ENCODE measurements around the gene HAGHL. TPM values are rescaled to one million over a fixed set of nuclear protein-coding genes. Genes with fewer than 3 reads are reported as not detected.

The HAGHL gene
- total and polyA plus RNA-seq, 7 experiments from 2014 or later: 0.72 to 14.6 (median 9.4) TPM

- DNase-seq (no peak), ATAC-seq (no peak)
These were observed 33.8 kb downstream of the HAGHL start, which contains the start of gene MSLN for GRCh38 chr16:760545-761343. MSLN (plus strand) TSS chr16:760734; CDS start chr16:762681, 1,947 bp downstream.

GRCh38 chr16:761625-762513, 35.0 kb downstream of the HAGHL start:
- no peaks in the 10 kb centered on the region for H3K36me3 ChIP-seq (ENCODE audit: control insufficient read depth in 2 of 3, insufficient read depth in 3 of 3, low read length in 3 of 3)
- DNase-seq (peak in 1 of 9 donors; percentile 8), ATAC-seq (no peak)
- H3K27me3 ChIP-seq (ENCODE audit: control insufficient read depth in 2 of 2, insufficient read depth in 2 of 2, low read length in 2 of 2): no peaks in the 10 kb centered on the region
- CTCF ChIA-PET: no interaction called here
- Mint-ChIP-seq H3K27me3 (peaks cover 0 to 6% (median 0%) of the 10 kb centered on the region in 5 donors), H3K4me1 (peaks cover 0 to 4% (median 0%) of the 10 kb centered on the region in 7 donors), H3K27ac (no peak overlapping the region), H3K36me3 (peaks cover 0 to 3% (median 0%) of the 10 kb centered on the region in 5 donors), H3K9me3 (peaks cover 0 to 4% (median 0%) of the 10 kb centered on the region in 11 donors), H3K4me3 (no peak overlapping the region)
- H3K27ac ChIP-seq (ENCODE audit: low read depth, low read length): no peak overlapping the region
- no peaks in the 10 kb centered on the region for H3K9me3 ChIP-seq (ENCODE audit: control insufficient read depth in 2 of 3, low read length in 3 of 3)
- intact Hi-C loops (cut with micrococcal nuclease): no loop called here
- POLR2A ChIA-PET: no interaction called here
- H3K4me3 ChIP-seq (ENCODE audit: low read length): no peak overlapping the region
- no peaks in the 10 kb centered on the region for H3K4me1 ChIP-seq (ENCODE audit: control insufficient read depth in 2 of 2, insufficient read depth in 2 of 2, low read length in 2 of 2)

More at GRCh38 chr16:760545-761343, 33.8 kb downstream of the HAGHL start, which contains the start of gene MSLN:
- ChIA-PET CTCF (no interaction called here), POLR2A (interaction anchor here (0.6 kb wide), 1 partner anchor 107 kb away, joined by 4 read pairs; no protein-coding TSS in a partner anchor)
- peaks cover 0 to 5% (median 0%) of the 10 kb centered on the region in 11 donors for H3K9me3 Mint-ChIP-seq
- no peak within 1 kb of the TSS for H3K27ac ChIP-seq (ENCODE audit: low read depth, low read length)
- H3K4me3 Mint-ChIP-seq: no peak within 1 kb of the TSS
- H3K36me3 ChIP-seq (ENCODE audit: control insufficient read depth in 2 of 3, insufficient read depth in 3 of 3, low read length in 3 of 3): no peaks in the 10 kb centered on the region
- peaks cover 0 to 3% (median 0%) of the 10 kb centered on the region in 5 donors for H3K36me3 Mint-ChIP-seq
- peaks cover 0 to 4% (median 0%) of the 10 kb centered on the region in 7 donors for H3K4me1 Mint-ChIP-seq
- H3K27ac Mint-ChIP-seq: no peak within 1 kb of the TSS
- H3K9me3 ChIP-seq (ENCODE audit: control insufficient read depth in 2 of 3, low read length in 3 of 3): no peaks in the 10 kb centered on the region
- H3K27me3 ChIP-seq (ENCODE audit: control insufficient read depth in 2 of 2, insufficient read depth in 2 of 2, low read length in 2 of 2): no peaks in the 10 kb centered on the region
- intact Hi-C loops (cut with micrococcal nuclease): no loop called here
- H3K4me3 ChIP-seq (ENCODE audit: low read length): no peak within 1 kb of the TSS
- H3K27me3 Mint-ChIP-seq: peaks cover 0 to 8% (median 5%) of the 10 kb centered on the region in 5 donors
- no peaks in the 10 kb centered on the region for H3K4me1 ChIP-seq (ENCODE audit: control insufficient read depth in 2 of 2, insufficient read depth in 2 of 2, low read length in 2 of 2)

DNA sequence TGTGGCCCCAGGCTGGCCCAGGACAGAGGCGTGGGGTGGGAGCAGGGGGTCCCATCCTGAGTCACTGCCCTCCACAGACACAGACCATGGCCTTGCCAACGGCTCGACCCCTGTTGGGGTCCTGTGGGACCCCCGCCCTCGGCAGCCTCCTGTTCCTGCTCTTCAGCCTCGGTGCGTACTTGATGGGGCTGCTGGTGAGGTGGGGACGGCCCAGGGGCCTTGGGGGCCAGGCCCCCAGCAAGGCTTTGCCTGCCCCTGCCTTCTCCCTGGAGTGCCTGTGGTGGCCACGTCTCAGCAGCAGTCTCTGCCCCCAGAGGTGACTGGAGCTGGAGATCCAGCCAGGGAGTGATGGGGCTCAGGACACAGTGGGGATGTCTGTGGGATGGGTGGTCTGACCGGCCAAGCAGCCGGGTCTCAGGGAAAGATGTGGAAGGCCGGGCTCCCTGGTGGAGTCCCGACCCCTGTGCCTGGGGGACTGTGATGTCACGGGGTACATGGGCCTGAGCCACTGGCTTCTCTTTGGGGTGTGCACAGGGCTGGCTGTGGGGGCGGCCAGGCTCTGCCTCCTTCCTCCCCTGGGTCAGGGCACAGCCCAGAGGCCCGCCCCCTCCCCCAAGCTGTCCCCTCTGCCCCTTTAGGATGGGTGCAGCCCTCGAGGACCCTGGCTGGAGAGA, 35.8 kb downstream of the HAGHL start:
- CTCF ChIA-PET: no interaction called here
- H3K27me3 Mint-ChIP-seq: peaks cover 0 to 3% (median 0%) of the 10 kb centered on the region in 5 donors
- peaks cover 0 to under 1% (median 0%) of the 10 kb centered on the region in 5 donors for H3K36me3 Mint-ChIP-seq
- DNase-seq (no peak), ATAC-seq (no peak)
- no peak overlapping the region for H3K4me3 ChIP-seq (ENCODE audit: low read length)
- H3K9me3 Mint-ChIP-seq: peaks cover 0 to under 1% (median 0%) of the 10 kb centered on the region in 11 donors
- H3K27ac Mint-ChIP-seq: no peak overlapping the region
- no peaks in the 10 kb centered on the region for H3K36me3 ChIP-seq (ENCODE audit: control insufficient read depth in 2 of 3, insufficient read depth in 3 of 3, low read length in 3 of 3)
- H3K4me3 Mint-ChIP-seq: no peak overlapping the region
- no peak overlapping the region for H3K27ac ChIP-seq (ENCODE audit: low read depth, low read length)
- POLR2A ChIA-PET: no interaction called here
- H3K27me3 ChIP-seq (ENCODE audit: control insufficient read depth in 2 of 2, insufficient read depth in 2 of 2, low read length in 2 of 2): no peaks in the 10 kb centered on the region
- intact Hi-C loops (cut with micrococcal nuclease): no loop called here
- peaks cover 0 to 2% (median 0%) of the 10 kb centered on the region in 7 donors for H3K4me1 Mint-ChIP-seq
- H3K4me1 ChIP-seq (ENCODE audit: control insufficient read depth in 2 of 2, insufficient read depth in 2 of 2, low read length in 2 of 2): no peaks in the 10 kb centered on the region
- H3K9me3 ChIP-seq (ENCODE audit: control insufficient read depth in 2 of 3, low read length in 3 of 3): no peaks in the 10 kb centered on the region

DNA sequence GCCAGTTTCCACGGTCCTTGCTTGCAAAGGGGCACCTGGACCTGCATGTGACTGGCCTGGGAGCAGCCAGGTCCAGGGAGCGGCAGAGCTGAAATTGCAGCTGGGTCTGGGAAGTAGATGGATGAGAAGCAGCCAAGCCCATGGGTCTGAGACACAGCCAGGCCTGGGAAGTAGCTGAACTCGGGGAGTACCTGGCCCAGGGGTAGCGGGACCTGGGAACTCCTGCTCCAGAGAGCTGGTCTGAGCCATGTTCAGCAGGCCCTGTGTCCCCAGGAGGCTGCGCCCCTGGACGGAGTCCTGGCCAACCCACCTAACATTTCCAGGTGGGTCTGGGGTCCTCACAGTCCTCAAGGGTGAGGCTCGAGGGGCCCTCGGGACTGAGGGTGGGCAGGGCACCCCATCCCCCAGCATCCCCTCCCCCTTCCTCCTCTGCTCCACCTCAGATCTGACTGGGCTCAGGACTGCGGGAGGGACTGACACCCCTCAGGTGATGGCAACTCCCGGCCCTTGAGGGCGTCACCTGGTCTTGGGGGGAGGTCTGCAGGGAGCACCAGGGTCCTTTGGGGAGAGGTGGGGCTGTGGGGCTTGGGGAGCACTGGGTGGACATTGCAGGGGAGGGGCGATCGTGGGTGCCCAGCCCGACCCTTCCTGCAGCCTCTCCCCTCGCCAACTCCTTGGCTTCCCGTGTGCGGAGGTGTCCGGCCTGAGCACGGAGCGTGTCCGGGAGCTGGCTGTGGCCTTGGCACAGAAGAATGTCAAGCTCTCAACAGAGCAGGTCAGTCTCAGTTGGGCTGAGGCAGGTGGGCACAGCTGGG, 36.7 kb downstream of the HAGHL start:
- ChIA-PET CTCF (no interaction called here), POLR2A (no interaction called here)
- Mint-ChIP-seq H3K27me3 (no peaks in the 10 kb centered on the region), H3K4me1 (no peaks in the 10 kb centered on the region), H3K9me3 (no peaks in the 10 kb centered on the region), H3K4me3 (no peak overlapping the region), H3K27ac (no peak overlapping the region), H3K36me3 (no peaks in the 10 kb centered on the region)
- Histone ChIP-seq H3K36me3 (ENCODE audit: control insufficient read depth in 2 of 3, insufficient read depth in 3 of 3, low read length in 3 of 3) (no peaks in the 10 kb centered on the region), H3K4me3 (ENCODE audit: low read length) (no peak overlapping the region), H3K27me3 (ENCODE audit: control insufficient read depth in 2 of 2, insufficient read depth in 2 of 2, low read length in 2 of 2) (no peaks in the 10 kb centered on the region), H3K27ac (ENCODE audit: low read depth, low read length) (no peak overlapping the region), H3K4me1 (ENCODE audit: control insufficient read depth in 2 of 2, insufficient read depth in 2 of 2, low read length in 2 of 2) (no peaks in the 10 kb centered on the region), H3K9me3 (ENCODE audit: control insufficient read depth in 2 of 3, low read length in 3 of 3) (no peaks in the 10 kb centered on the region)
- ATAC-seq: no peak
- intact Hi-C loops (cut with micrococcal nuclease): no loop called here
- DNase-seq: no peak

DNA sequence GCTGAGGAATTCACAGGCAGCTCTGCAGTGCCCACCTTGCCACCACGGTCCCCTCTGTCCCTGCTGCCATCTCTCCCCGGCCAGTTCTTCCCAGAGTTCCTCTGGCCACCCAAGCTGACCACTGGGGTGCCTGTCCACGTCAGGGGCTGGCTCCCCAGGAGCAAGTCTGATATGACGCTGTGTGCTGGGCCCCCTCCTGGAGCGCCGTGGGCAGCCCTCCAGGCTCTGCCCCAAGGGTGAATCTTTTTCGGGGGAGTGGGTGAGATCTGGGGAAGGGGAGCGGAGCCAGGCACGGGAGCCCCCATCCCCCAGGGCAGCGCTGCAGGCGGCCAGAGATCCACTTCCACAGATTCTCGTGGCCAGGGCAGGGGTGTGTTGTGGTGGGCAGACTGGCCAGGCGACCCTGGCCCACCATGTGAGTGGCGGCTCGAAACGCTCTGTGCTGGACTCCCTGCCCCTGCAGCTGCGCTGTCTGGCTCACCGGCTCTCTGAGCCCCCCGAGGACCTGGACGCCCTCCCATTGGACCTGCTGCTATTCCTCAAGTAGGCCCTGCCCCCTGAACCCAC, 37.4 kb downstream of the HAGHL start:
- Histone ChIP-seq H3K36me3 (ENCODE audit: control insufficient read depth in 2 of 3, insufficient read depth in 3 of 3, low read length in 3 of 3) (no peaks in the 10 kb centered on the region), H3K27me3 (ENCODE audit: control insufficient read depth in 2 of 2, insufficient read depth in 2 of 2, low read length in 2 of 2) (no peaks in the 10 kb centered on the region), H3K4me3 (ENCODE audit: low read length) (no peak overlapping the region), H3K4me1 (ENCODE audit: control insufficient read depth in 2 of 2, insufficient read depth in 2 of 2, low read length in 2 of 2) (no peaks in the 10 kb centered on the region), H3K27ac (ENCODE audit: low read depth, low read length) (no peak overlapping the region), H3K9me3 (ENCODE audit: control insufficient read depth in 2 of 3, low read length in 3 of 3) (no peaks in the 10 kb centered on the region)
- H3K27me3 Mint-ChIP-seq: no peaks in the 10 kb centered on the region
- H3K27ac Mint-ChIP-seq: no peak overlapping the region
- ChIA-PET POLR2A (no interaction called here), CTCF (no interaction called here)
- intact Hi-C loops (cut with micrococcal nuclease): no loop called here
- H3K4me3 Mint-ChIP-seq: no peak overlapping the region
- DNase-seq: no peak
- no peak for ATAC-seq
- no peaks in the 10 kb centered on the region for H3K9me3 Mint-ChIP-seq
- H3K36me3 Mint-ChIP-seq: no peaks in the 10 kb centered on the region
- no peaks in the 10 kb centered on the region for H3K4me1 Mint-ChIP-seq

All from naive thymus-derived CD4-positive, alpha-beta T cell (primary cell).